Measurements from ENCODE around the gene ERCC1. TPM values are rescaled to one million over a fixed set of nuclear protein-coding genes. Genes with fewer than 3 reads are reported as not detected.
"Not testable (repeated sequence)": the region's sequence is repeated elsewhere in the genome, so short reads cannot be mapped to it uniquely, and the experiment has no call there.

Gene ERCC1
- total RNA-seq, 3 donors from 2014 or later = 89.9 to 96.7 (median 91.2) TPM

GRCh38 chr19:45414468-45414867 lies 9.2 kb downstream of the ERCC1 start:
- H3K4me3 ChIP-seq = no peak overlapping the region
- no peak for DNase-seq (ENCODE audit: low spot score in 2 of 2)
- H3K36me3 ChIP-seq = no peaks in the 10 kb centered on the region
- TF ChIP-seq POLR2AphosphoS5 (IDR thresholded peaks at IDR 0.05) (no peak), POLR2A (IDR thresholded peaks at IDR 0.05) (no peak)
- TF ChIP-seq, protein P1, sequence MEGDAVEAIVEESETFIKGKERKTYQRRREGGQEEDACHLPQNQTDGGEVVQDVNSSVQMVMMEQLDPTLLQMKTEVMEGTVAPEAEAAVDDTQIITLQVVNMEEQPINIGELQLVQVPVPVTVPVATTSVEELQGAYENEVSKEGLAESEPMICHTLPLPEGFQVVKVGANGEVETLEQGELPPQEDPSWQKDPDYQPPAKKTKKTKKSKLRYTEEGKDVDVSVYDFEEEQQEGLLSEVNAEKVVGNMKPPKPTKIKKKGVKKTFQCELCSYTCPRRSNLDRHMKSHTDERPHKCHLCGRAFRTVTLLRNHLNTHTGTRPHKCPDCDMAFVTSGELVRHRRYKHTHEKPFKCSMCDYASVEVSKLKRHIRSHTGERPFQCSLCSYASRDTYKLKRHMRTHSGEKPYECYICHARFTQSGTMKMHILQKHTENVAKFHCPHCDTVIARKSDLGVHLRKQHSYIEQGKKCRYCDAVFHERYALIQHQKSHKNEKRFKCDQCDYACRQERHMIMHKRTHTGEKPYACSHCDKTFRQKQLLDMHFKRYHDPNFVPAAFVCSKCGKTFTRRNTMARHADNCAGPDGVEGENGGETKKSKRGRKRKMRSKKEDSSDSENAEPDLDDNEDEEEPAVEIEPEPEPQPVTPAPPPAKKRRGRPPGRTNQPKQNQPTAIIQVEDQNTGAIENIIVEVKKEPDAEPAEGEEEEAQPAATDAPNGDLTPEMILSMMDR (IDR thresholded peaks at IDR 0.05) = no peak
- H3K27me3 ChIP-seq = no peaks in the 10 kb centered on the region
- H3K9me3 ChIP-seq = no peaks in the 10 kb centered on the region
- H3K4me1 ChIP-seq = no peaks in the 10 kb centered on the region
- intact Hi-C loops (cut with DNase I; ENCODE audit: low total_unique reads) = no loop called here
- H3K27ac ChIP-seq = no peak overlapping the region

DNA sequence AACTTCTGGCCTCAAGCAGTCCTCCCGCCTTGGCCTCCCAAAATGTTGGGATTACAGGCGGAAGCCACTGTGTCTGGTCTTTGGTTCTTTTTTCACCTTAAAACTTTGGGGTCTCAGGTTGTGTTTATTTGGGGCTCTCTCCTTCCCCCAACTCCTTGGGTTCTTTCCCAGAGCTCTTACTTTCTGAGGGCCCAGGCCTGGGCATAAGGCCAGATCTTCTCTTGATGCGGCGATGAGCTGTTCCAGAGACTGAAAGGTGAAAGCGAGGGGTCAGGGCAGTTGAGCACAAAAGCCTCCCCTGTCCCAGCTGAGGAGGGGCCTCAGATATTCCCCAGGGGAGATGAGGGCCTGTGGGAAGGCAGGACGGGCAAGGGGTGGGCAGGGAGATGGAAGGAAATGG lies 10.2 kb downstream of the ERCC1 start:
- TF ChIP-seq POLR2AphosphoS5 (IDR thresholded peaks at IDR 0.05) = no peak
- no peak for TF ChIP-seq POLR2A (IDR thresholded peaks at IDR 0.05)
- TF ChIP-seq, protein P1 (IDR thresholded peaks at IDR 0.05) = no peak
- Histone ChIP-seq H3K9me3 (no peaks in the 10 kb centered on the region), H3K27me3 (no peaks in the 10 kb centered on the region), H3K4me1 (no peaks in the 10 kb centered on the region), H3K4me3 (no peak overlapping the region), H3K27ac (no peak overlapping the region), H3K36me3 (no peaks in the 10 kb centered on the region)
- DNase-seq (ENCODE audit: low spot score in 2 of 2) = no peak
- intact Hi-C loops (cut with DNase I; ENCODE audit: low total_unique reads) = no loop called here

- H3K36me3 ChIP-seq; H3K9me3 ChIP-seq; intact Hi-C loops (cut with DNase I; ENCODE audit: low total_unique reads); DNase-seq (ENCODE audit: low spot score in 2 of 2); H3K4me3 ChIP-seq; H3K4me1 ChIP-seq; H3K27ac ChIP-seq; H3K27me3 ChIP-seq: not testable (repeated sequence)
These were observed 13.4 kb downstream of the ERCC1 start for GRCh38 chr19:45410330-45410729.

DNA sequence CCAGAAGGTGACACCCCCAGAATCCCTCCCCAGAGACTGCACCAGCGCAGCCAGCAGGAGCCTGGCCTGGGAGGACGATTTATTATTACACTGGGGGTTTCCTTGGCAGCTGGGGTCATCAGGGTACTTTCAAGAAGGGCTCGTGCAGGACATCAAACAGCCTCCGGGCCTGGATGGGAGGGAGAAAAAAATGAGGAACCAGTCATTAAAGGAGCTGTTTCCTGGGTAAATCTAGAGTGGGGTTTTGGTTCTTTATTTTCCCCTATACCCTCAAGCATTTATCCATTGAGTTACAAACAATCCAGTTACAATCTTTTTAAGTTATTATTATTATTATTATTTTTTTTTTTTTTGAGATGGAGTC lies 14.2 kb downstream of the ERCC1 start:
- intact Hi-C loops (cut with DNase I; ENCODE audit: low total_unique reads) = no loop called here
- Histone ChIP-seq H3K4me1 (peaks cover 0 to 9% of the 10 kb centered on the region in 2 donors), H3K27me3 (no peaks in the 10 kb centered on the region), H3K27ac (no peak overlapping the region), H3K4me3 (no peak overlapping the region), H3K9me3 (no peaks in the 10 kb centered on the region), H3K36me3 (no peaks in the 10 kb centered on the region)
- DNase-seq (ENCODE audit: low spot score in 2 of 2) = no peak
- TF ChIP-seq POLR2AphosphoS5 (IDR thresholded peaks at IDR 0.05) (no peak), POLR2A (IDR thresholded peaks at IDR 0.05) (no peak)
- TF ChIP-seq, protein P1 (IDR thresholded peaks at IDR 0.05) = no peak

- intact Hi-C loops (cut with DNase I; ENCODE audit: low total_unique reads) = no loop called here
- peaks cover 0 to 9% of the 10 kb centered on the region in 2 donors for H3K4me1 ChIP-seq
- H3K4me3 ChIP-seq = no peak overlapping the region
- TF ChIP-seq, protein P1 (IDR thresholded peaks at IDR 0.05) = no peak
- TF ChIP-seq POLR2A (IDR thresholded peaks at IDR 0.05) (no peak), POLR2AphosphoS5 (IDR thresholded peaks at IDR 0.05) (no peak)
- H3K27me3 ChIP-seq = no peaks in the 10 kb centered on the region
- no peak for DNase-seq (ENCODE audit: low spot score in 2 of 2)
- no peaks in the 10 kb centered on the region for H3K9me3 ChIP-seq
- no peaks in the 10 kb centered on the region for H3K36me3 ChIP-seq
- H3K27ac ChIP-seq = no peak overlapping the region
These were observed 14.7 kb downstream of the ERCC1 start for GRCh38 chr19:45408830-45409556.

Data from breast epithelium (tissue), 4 donors.